Activated CD8-positive, alpha-beta T cell treated with anti-CD3 and anti-CD28 coated beads, Interleukin-2, amount 10 ng/mL, durations not matched to agents 7 days and 5 days (primary cell): ENCODE results near the gene ATF6. TPM values are rescaled to one million over a fixed set of nuclear protein-coding genes. Genes with fewer than 3 reads are reported as not detected.
"Not testable (repeated sequence)": the region's sequence is repeated elsewhere in the genome, so short reads cannot be mapped to it uniquely, and the experiment has no call there.

Source experiments
- ATAC-seq: fragments of 150-1000 bp; cut with Tn5 transposase; one replicate; pipeline ENCODE4 v1.10.0; 2021; ENCODE audit warnings: moderate library complexity
- CTCF ChIA-PET: fragments of 350-600 bp; sonication (Branson Sonifier 250); formaldehyde crosslinking; loops from one replicate; lab custom pipeline; 2021; ENCODE audit warnings: antibody characterized with exemption; lab: Charles Lee
- POLR2A ChIA-PET: fragments of 350-600 bp; sonication (Branson Sonifier 250); formaldehyde crosslinking; loops from one replicate; lab custom pipeline; 2021; ENCODE audit warnings: antibody characterized with exemption; lab: Charles Lee
- DNase-seq: peaks from one replicate; pipeline ENCODE4 v3.0.0-alpha.2; 2020
- H3K27ac Mint-ChIP-seq: one replicate; pipeline ENCODE4 v1.8.0; 2021; ENCODE audit warnings: mild to moderate bottlenecking, mixed read lengths
- H3K27me3 Mint-ChIP-seq: one replicate; pipeline ENCODE4 v1.8.0; 2021; ENCODE audit warnings: low read depth, mixed read lengths
- H3K36me3 Mint-ChIP-seq: one replicate; pipeline ENCODE4 v1.8.0; 2021; ENCODE audit warnings: low read depth, mixed read lengths
- H3K4me1 Mint-ChIP-seq: one replicate; pipeline ENCODE4 v1.8.0; 2021; ENCODE audit warnings: low read depth, mixed read lengths
- H3K4me3 Mint-ChIP-seq: one replicate; pipeline ENCODE4 v1.8.0; 2021; ENCODE audit warnings: mild to moderate bottlenecking, mixed read lengths
- H3K9me3 Mint-ChIP-seq: one replicate; pipeline ENCODE4 v1.8.0; 2022; ENCODE audit warnings: mixed read lengths; ENCODE audit not compliant: insufficient read depth
- total RNA-seq, 2 experiments: library from RNA; stranded (reverse); gene quantifications; one replicate each; pipeline ENCODE4 v1.2.3, GENCODE V29; 2021

ATF6 gene
- total RNA-seq, 2 experiments from 2014 or later: 15.2 to 17.1 TPM

- DNase-seq: no peak
- Mint-ChIP-seq H3K27me3 (no peaks in the 10 kb centered on the region), H3K9me3 (no peaks in the 10 kb centered on the region), H3K4me3 (no peak overlapping the region), H3K36me3 (peaks cover 6% of the 10 kb centered on the region), H3K27ac (no peak overlapping the region), H3K4me1 (peaks cover 42% of the 10 kb centered on the region)
- POLR2A ChIA-PET: interaction anchor here (0.6 kb wide), 1 partner anchor 52 kb away, joined by 3 read pairs; no protein-coding TSS in a partner anchor
- no peak for ATAC-seq
- CTCF ChIA-PET: interaction anchor here (1.2 to 2.2 kb wide), 2 partner anchors 19 to 269 kb away, joined by 3 to 12 read pairs; partner anchors contain the start of gene DUSP12
These were observed 2.3 kb downstream of the ATF6 start for GRCh38 chr1:161768461-161768860.

GRCh38 chr1:161768986-161769672, 3.0 kb downstream of the ATF6 start:
- H3K27me3 Mint-ChIP-seq: no peaks in the 10 kb centered on the region
- no peak overlapping the region for H3K27ac Mint-ChIP-seq
- ChIA-PET POLR2A (interaction anchor here (0.5 to 0.7 kb wide), 2 partner anchors 42 to 147 kb away, joined by 3 read pairs; no protein-coding TSS in a partner anchor), CTCF (interaction anchor here (1.2 to 1.3 kb wide), 2 partner anchors 23 to 268 kb away, joined by 3 to 4 read pairs; no protein-coding TSS in a partner anchor)
- no peaks in the 10 kb centered on the region for H3K9me3 Mint-ChIP-seq
- H3K4me3 Mint-ChIP-seq: no peak overlapping the region
- ATAC-seq (no peak), DNase-seq (no peak)
- H3K36me3 Mint-ChIP-seq: peaks cover 6% of the 10 kb centered on the region
- H3K4me1 Mint-ChIP-seq: peaks cover 43% of the 10 kb centered on the region

GRCh38 chr1:161769673-161770045, 3.5 kb downstream of the ATF6 start:
- ChIA-PET CTCF (interaction anchor here (1.2 to 1.3 kb wide), 2 partner anchors 23 to 267 kb away, joined by 3 to 4 read pairs; no protein-coding TSS in a partner anchor), POLR2A (interaction anchor here (0.5 to 0.7 kb wide), 2 partner anchors 43 to 148 kb away, joined by 3 read pairs; no protein-coding TSS in a partner anchor)
- DNase-seq, H3K27me3 Mint-ChIP-seq, ATAC-seq, H3K4me3 Mint-ChIP-seq, H3K27ac Mint-ChIP-seq, H3K36me3 Mint-ChIP-seq, H3K9me3 Mint-ChIP-seq: not testable (repeated sequence)
- H3K4me1 Mint-ChIP-seq: peaks cover 43% of the 10 kb centered on the region

GRCh38 chr1:161770250-161770649, 4.1 kb downstream of the ATF6 start:
- no peak overlapping the region for H3K27ac Mint-ChIP-seq
- ChIA-PET CTCF (interaction anchor here (1.3 kb wide), 1 partner anchor 22 kb away, joined by 4 read pairs; no protein-coding TSS in a partner anchor), POLR2A (interaction anchor here (0.7 kb wide), 1 partner anchor 44 kb away, joined by 3 read pairs; no protein-coding TSS in a partner anchor)
- peaks cover 38% of the 10 kb centered on the region for H3K4me1 Mint-ChIP-seq
- no peaks in the 10 kb centered on the region for H3K9me3 Mint-ChIP-seq
- peaks cover 6% of the 10 kb centered on the region for H3K36me3 Mint-ChIP-seq
- H3K27me3 Mint-ChIP-seq: no peaks in the 10 kb centered on the region
- no peak overlapping the region for H3K4me3 Mint-ChIP-seq
- DNase-seq (no peak), ATAC-seq (no peak)

GRCh38 chr1:161771161-161771560, 5.0 kb downstream of the ATF6 start:
- Mint-ChIP-seq H3K27me3 (no peaks in the 10 kb centered on the region), H3K36me3 (peaks cover 6% of the 10 kb centered on the region), H3K4me1 (peaks cover 36% of the 10 kb centered on the region), H3K27ac (no peak overlapping the region), H3K9me3 (no peaks in the 10 kb centered on the region), H3K4me3 (no peak overlapping the region)
- ChIA-PET POLR2A (interaction anchor here (1.1 kb wide), 1 partner anchor 22 kb away, joined by 5 read pairs; no protein-coding TSS in a partner anchor), CTCF (interaction anchor here (1.2 to 2.8 kb wide), 4 partner anchors 8 to 266 kb away, joined by 3 to 16 read pairs (median 7); no protein-coding TSS in a partner anchor)
- DNase-seq (no peak), ATAC-seq (no peak)

GRCh38 chr1:161771973-161772372, 5.9 kb downstream of the ATF6 start:
- Mint-ChIP-seq H3K27ac (no peak overlapping the region), H3K9me3 (no peaks in the 10 kb centered on the region), H3K27me3 (no peaks in the 10 kb centered on the region), H3K4me1 (peaks cover 29% of the 10 kb centered on the region), H3K4me3 (no peak overlapping the region), H3K36me3 (peaks cover 1% of the 10 kb centered on the region)
- ATAC-seq (no peak), DNase-seq (no peak)
- CTCF ChIA-PET: interaction anchor here (1.2 to 2.8 kb wide), 5 partner anchors 9 to 265 kb away, joined by 3 to 16 read pairs (median 5); no protein-coding TSS in a partner anchor
- POLR2A ChIA-PET: no interaction called here

GRCh38 chr1:161772397-161772796, 6.3 kb downstream of the ATF6 start:
- no peaks in the 10 kb centered on the region for H3K27me3 Mint-ChIP-seq
- peaks cover 1% of the 10 kb centered on the region for H3K36me3 Mint-ChIP-seq
- ChIA-PET CTCF (interaction anchor here (1.5 to 2.8 kb wide), 4 partner anchors 11 to 265 kb away, joined by 3 to 16 read pairs (median 6); no protein-coding TSS in a partner anchor), POLR2A (no interaction called here)
- no peaks in the 10 kb centered on the region for H3K9me3 Mint-ChIP-seq
- H3K4me1 Mint-ChIP-seq: peaks cover 25% of the 10 kb centered on the region
- DNase-seq (no peak), ATAC-seq (no peak)
- no peak overlapping the region for H3K27ac Mint-ChIP-seq
- no peak overlapping the region for H3K4me3 Mint-ChIP-seq

GRCh38 chr1:161773791-161774190, 7.7 kb downstream of the ATF6 start:
- Mint-ChIP-seq H3K4me1 (peaks cover 14% of the 10 kb centered on the region), H3K36me3 (peaks cover 4% of the 10 kb centered on the region), H3K9me3 (no peaks in the 10 kb centered on the region), H3K27ac (no peak overlapping the region), H3K4me3 (no peak overlapping the region), H3K27me3 (no peaks in the 10 kb centered on the region)
- DNase-seq: no peak
- ATAC-seq: no peak
- ChIA-PET POLR2A (no interaction called here), CTCF (no interaction called here)

GRCh38 chr1:161777261-161777660, 11.1 kb downstream of the ATF6 start:
- H3K9me3 Mint-ChIP-seq: no peaks in the 10 kb centered on the region
- H3K36me3 Mint-ChIP-seq: peaks cover 10% of the 10 kb centered on the region
- no peak overlapping the region for H3K27ac Mint-ChIP-seq
- ChIA-PET CTCF (interaction anchor here (1.3 to 1.7 kb wide), 2 partner anchors 10 to 16 kb away, joined by 4 to 15 read pairs; no protein-coding TSS in a partner anchor), POLR2A (no interaction called here)
- no peak for DNase-seq
- no peaks in the 10 kb centered on the region for H3K27me3 Mint-ChIP-seq
- H3K4me1 Mint-ChIP-seq: peaks cover 8% of the 10 kb centered on the region
- H3K4me3 Mint-ChIP-seq: no peak overlapping the region
- ATAC-seq: no peak

- no peak for ATAC-seq
- CTCF ChIA-PET: interaction anchor here (1.0 kb wide), 1 partner anchor 14 kb away, joined by 4 read pairs; no protein-coding TSS in a partner anchor
- no peaks in the 10 kb centered on the region for H3K9me3 Mint-ChIP-seq
- H3K36me3 Mint-ChIP-seq: peaks cover 17% of the 10 kb centered on the region
- H3K27ac Mint-ChIP-seq: no peak overlapping the region
- no peak for DNase-seq
- no peak overlapping the region for H3K4me3 Mint-ChIP-seq
- peaks cover 6% of the 10 kb centered on the region for H3K4me1 Mint-ChIP-seq
- POLR2A ChIA-PET: no interaction called here
- no peaks in the 10 kb centered on the region for H3K27me3 Mint-ChIP-seq
These were observed 12.4 kb downstream of the ATF6 start for GRCh38 chr1:161778522-161778921.

GRCh38 chr1:161779393-161779792, 13.3 kb downstream of the ATF6 start:
- ATAC-seq: no peak

GRCh38 chr1:161781995-161782394, 15.9 kb downstream of the ATF6 start:
- no peak overlapping the region for H3K4me3 Mint-ChIP-seq
- no peaks in the 10 kb centered on the region for H3K9me3 Mint-ChIP-seq
- no peak overlapping the region for H3K27ac Mint-ChIP-seq
- no peak for ATAC-seq
- ChIA-PET CTCF (interaction anchor here (2.3 kb wide), 1 partner anchor 11 kb away, joined by 10 read pairs; no protein-coding TSS in a partner anchor), POLR2A (no interaction called here)
- no peaks in the 10 kb centered on the region for H3K4me1 Mint-ChIP-seq
- DNase-seq: no peak
- H3K36me3 Mint-ChIP-seq: peaks cover 34% of the 10 kb centered on the region
- no peaks in the 10 kb centered on the region for H3K27me3 Mint-ChIP-seq

More at GRCh38 chr1:161779393-161779792, 13.3 kb downstream of the ATF6 start:
- Mint-ChIP-seq H3K9me3 (no peaks in the 10 kb centered on the region), H3K4me3 (no peak overlapping the region), H3K4me1 (no peaks in the 10 kb centered on the region), H3K27ac (no peak overlapping the region), H3K27me3 (no peaks in the 10 kb centered on the region), H3K36me3 (peaks cover 20% of the 10 kb centered on the region)
- ChIA-PET POLR2A (no interaction called here), CTCF (no interaction called here)
- no peak for DNase-seq
